GM06990 (cell line): ENCODE measurements around the gene SARDH.
A peak's percentile ranks its signal among the peaks of the same experiment; 100 is the strongest.

Experiments used
- DNase-seq: peaks from one replicate; pipeline ENCODE4 v3.0.0-alpha.2; 2011; ENCODE audit not compliant: insufficient read length; ENCODE audit errors: extremely low read depth
- H3K27me3 ChIP-seq: replicated peaks from 2 replicates; pipeline ENCODE4 v1.6.0; 2011; ENCODE audit warnings: low read length; ENCODE audit not compliant: control insufficient read depth, insufficient read depth
- H3K36me3 ChIP-seq: 2 replicates; pipeline ENCODE4 v1.5.1; 2011; ENCODE audit warnings: low read length; ENCODE audit not compliant: control insufficient read depth, insufficient read depth
- H3K4me3 ChIP-seq: replicated peaks from 2 replicates; pipeline ENCODE4 v1.5.1; 2011; ENCODE audit warnings: low read depth, mild to moderate bottlenecking, control low read depth, low read length
- CTCF ChIP-seq: IDR thresholded peaks from 2 replicates; pipeline ENCODE4 v1.5.1; 2011; ENCODE audit warnings: low read length, control low read depth, mild to moderate bottlenecking, inconsistent platforms; ENCODE audit not compliant: insufficient read depth, poor library complexity, severe bottlenecking

Gene SARDH

GRCh38 chr9:133742849-133743444 is 4.8 kb upstream of the SARDH start:
- peaks cover 2% of the 10 kb centered on the region for H3K27me3 ChIP-seq
- H3K4me3 ChIP-seq = no peak overlapping the region
- TF ChIP-seq CTCF = peak; percentile 99
- DNase-seq = peak; percentile 45
- H3K36me3 ChIP-seq = no peaks in the 10 kb centered on the region

DNA sequence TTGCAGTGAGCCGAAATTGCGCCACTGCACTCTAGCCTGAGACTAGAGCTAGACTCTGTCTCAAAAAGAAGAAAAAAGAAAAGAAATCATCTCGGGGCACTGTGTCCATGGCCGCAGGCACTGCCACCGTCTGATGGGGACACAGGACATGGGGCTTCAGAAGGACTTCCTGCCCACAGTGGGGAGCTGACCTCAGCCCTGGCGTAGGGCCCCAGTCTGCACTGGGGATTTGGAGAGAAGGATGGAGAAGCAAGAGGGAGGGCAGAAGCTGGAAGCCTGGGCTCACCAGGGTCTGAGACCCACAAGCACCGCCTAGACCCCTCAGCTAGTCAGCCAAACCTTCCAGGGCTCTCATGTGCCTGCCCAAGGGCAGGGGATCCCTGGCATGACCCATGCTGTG is 4.1 kb upstream of the SARDH start:
- H3K27me3 ChIP-seq = peaks cover 2% of the 10 kb centered on the region
- no peak for TF ChIP-seq CTCF

GRCh38 chr9:133741716-133742115 is 3.6 kb upstream of the SARDH start:
- Histone ChIP-seq H3K27me3 (peaks cover 2% of the 10 kb centered on the region), H3K4me3 (no peak overlapping the region), H3K36me3 (no peaks in the 10 kb centered on the region)
- no peak for DNase-seq
- no peak for TF ChIP-seq CTCF

More for the DNA sequence above, 4.1 kb upstream of the SARDH start:
- no peak overlapping the region for H3K4me3 ChIP-seq
- DNase-seq = no peak
- H3K36me3 ChIP-seq = no peaks in the 10 kb centered on the region

DNA sequence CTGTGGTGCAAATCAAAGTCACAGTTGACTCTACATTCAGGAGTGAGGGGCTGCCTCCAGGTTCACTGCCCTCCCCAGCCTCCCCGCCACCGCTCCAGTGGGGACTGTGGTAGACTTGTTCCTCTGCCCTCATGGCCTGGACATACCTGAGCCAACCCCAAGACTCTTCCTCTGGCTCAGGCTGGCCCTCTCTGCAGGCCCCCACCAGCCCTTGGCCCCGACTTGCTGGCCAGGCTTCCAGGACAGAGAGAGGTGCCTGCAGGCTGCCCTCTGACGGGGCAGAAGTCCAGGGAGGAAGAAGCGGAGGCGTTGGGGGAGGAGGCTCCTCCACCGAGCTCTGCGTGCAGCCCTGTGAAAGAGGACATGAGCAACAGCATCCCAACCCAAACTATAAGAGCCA is 2.8 kb upstream of the SARDH start:
- Histone ChIP-seq H3K36me3 (no peaks in the 10 kb centered on the region), H3K27me3 (peaks cover 2% of the 10 kb centered on the region), H3K4me3 (no peak overlapping the region)
- TF ChIP-seq CTCF = no peak
- no peak for DNase-seq

- no peak for TF ChIP-seq CTCF
- Histone ChIP-seq H3K4me3 (no peak overlapping the region), H3K36me3 (no peaks in the 10 kb centered on the region), H3K27me3 (peaks cover 2% of the 10 kb centered on the region)
- no peak for DNase-seq
Measured at GRCh38 chr9:133739408-133740280, 1.5 kb upstream of the SARDH start.
